HG03108 (cell line): ENCODE measurements around the gene ZP3.
"Not testable (repeated sequence)": the region's sequence is repeated elsewhere in the genome, so short reads cannot be mapped to it uniquely, and the experiment has no call there.

Source experiments
- ATAC-seq: cut with Tn5 transposase; IDR thresholded peaks from one replicate; pipeline ENCODE4 v1.9.1; 2021; ENCODE audit warnings: moderate library complexity; ENCODE audit not compliant: unreplicated experiment

The ZP3 gene

GRCh38 chr7:76440404-76440803, 15.7 kb downstream of the ZP3 start:
- not testable (repeated sequence) for ATAC-seq

DNA sequence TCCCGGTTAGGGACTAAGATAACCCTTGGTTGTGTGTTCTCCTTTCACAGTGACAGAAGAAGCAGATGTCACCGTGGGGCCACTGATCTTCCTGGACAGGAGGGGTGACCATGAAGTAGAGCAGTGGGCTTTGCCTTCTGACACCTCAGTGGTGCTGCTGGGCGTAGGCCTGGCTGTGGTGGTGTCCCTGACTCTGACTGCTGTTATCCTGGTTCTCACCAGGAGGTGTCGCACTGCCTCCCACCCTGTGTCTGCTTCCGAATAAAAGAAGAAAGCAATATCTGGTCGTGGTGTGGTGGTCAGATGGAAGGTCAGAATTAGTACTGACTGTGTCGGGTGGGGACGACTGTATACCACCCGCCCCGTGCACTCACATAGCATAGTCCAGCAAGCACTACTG, 17.0 kb downstream of the ZP3 start:
- ATAC-seq = not testable (repeated sequence)

DNA sequence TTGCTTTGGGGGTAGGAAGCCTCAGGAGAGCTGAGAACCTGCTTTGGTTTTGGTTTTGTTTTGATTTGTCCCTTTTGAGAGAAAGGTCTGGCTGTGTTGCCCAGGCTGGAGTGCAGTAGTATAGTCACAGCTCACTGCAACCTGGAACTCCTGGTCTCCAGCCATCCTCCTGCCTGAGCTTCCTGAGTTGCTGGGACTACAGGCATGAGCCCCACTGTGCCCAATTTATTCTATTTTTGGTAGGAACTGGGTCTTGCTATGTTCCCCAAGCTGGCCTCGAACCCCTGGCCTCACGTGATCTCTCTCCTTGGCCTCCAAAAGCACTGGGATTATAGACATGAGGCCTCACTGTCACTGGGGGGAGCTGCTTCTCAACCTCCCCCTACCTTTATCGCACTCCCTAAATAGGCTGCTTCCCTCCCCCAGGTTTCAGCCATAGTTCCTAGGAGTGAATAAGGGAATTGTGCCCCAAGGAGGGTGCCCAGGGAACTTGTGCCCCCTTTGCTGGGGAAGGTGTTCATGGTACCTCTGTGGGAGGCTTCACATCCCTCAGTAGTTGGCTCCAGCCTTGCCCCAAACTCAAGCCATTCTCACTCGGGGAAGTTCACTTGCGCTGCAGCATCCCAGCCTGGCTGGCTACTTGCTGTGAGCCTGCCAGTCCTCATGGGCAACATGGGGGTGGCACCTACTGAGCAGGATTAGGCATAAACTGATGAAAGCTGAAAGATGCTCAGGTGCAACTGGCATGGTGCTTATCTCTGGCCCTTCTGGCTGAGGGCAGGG, 18.1 kb downstream of the ZP3 start:
- not testable (repeated sequence) for ATAC-seq

DNA sequence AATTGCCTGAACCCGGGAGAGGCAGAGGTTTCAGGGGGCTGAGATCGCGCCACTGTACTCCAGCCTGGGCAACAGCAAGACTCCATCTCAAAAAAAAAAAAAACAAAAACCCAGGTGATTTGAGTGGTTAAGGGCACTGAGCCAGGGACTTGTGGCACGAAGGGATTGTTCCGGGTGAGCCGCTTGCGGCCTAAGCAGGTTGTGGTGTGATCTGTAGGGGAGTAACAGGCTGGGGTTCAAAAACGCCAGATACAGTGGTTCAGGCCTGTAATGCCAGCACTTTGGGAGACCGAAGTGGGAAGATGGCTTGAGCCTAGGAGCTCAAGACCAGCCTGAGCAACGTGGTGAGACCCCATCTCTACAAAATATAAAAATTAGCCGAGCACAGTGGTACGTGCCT, 19.1 kb downstream of the ZP3 start:
- ATAC-seq = peak; percentile 38

- peak; percentile 79 for ATAC-seq
Observed at GRCh38 chr7:76445577-76446008, 20.8 kb downstream of the ZP3 start.

DNA sequence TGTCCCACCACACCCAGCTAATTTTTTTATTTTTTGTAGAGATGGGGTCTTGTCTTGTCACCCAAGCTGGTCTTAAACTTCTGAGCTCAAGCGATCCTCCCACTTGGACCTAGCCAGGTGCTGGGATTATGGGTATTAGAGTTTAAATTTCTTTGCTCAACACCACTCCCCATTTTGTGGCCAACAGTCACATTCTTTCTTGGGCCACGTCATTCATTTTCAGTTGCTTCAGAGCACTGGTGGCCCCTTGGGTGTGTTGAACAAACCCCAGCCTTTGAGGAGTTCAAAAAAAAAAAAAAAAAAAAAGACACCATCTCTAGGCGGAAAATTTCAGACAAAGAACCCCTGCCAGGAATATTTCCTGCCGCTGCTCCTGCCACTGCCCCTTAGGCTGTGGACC, 32.3 kb downstream of the ZP3 start:
- not testable (repeated sequence) for ATAC-seq

DNA sequence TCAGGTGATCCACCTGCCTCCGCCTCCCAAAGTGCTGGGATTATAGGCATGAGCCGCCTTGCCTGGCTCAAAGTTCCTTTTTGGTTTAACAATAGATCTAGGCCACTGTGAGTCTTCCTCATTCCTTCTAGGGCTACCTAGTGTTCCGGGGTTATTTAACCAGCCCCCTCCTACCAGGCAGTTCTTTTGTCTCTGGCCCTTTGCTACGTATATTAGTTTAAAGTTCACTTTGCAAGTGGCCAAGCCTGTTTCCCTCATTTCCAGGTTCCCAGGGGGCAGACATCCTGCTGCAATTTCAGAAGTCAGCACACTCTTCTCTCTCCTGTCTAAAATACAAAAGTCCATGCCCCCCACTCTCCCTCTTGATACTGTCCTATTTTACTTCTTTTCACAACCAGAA, 33.8 kb downstream of the ZP3 start:
- not testable (repeated sequence) for ATAC-seq

GRCh38 chr7:76460767-76461166, 36.0 kb downstream of the ZP3 start:
- not testable (repeated sequence) for ATAC-seq

GRCh38 chr7:76461464-76462101, 36.8 kb downstream of the ZP3 start, which contains the start of gene DTX2:
Gene DTX2, plus strand, starts transcription at chr7:76461709. Its CDS starts 18,801 bp downstream, at chr7:76480510.
- peak; percentile 98 for ATAC-seq

DNA sequence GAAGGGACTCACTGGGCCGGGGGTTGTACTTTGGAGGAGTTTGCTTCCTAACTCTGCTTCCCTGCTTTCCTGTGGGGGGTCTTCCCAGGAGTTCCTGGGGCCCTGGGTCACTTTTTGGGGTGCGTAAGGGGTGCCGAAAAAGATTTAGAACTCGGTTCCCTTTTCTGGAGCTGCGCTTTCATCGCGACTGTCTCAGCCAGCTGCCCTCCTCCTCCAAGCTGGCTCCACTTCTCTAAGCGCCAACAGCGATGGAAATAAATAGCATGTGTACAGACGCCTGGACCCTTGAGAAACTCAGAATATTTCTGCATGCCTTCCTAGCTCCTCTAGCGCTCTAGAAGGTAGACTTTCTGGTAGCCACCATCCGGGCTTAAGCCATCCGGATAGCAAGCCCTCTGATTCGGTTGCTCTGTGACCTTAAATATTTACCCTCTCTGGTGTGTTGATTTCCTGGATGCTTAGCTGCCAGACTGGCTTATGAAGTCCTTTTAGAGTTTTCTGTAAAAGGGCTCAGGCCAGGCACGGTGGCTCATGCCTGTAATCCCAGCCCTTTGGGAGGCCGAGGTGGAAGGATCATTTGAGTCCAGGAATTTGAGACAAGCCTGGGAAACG, 37.6 kb downstream of the ZP3 start:
- ATAC-seq = not testable (repeated sequence)

DNA sequence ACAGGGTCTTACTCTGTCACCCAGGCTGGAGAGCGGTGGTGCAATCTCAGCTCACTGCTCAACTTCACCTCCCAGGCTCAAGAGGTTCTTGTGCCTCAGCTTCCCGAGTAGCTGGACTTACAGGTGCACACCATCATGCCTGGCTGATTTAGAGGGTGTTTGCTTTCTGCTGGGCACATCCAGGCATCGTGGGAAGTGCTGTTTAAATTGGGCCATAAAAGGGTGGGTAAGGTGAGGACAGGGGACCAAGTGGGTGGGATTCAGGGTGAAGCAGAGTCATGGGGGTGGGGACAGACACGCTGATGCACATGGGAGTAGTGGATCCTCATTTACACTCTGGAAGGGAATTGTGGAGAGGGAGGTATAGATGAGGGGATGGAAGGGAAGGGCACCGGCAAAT, 40.2 kb downstream of the ZP3 start:
- ATAC-seq = not testable (repeated sequence)

- not testable (repeated sequence) for ATAC-seq
Observed at GRCh38 chr7:76465950-76466349, 41.2 kb downstream of the ZP3 start.

- ATAC-seq = not testable (repeated sequence)
Observed at GRCh38 chr7:76467743-76468404, 43.1 kb downstream of the ZP3 start.

GRCh38 chr7:76471556-76472221, 46.9 kb downstream of the ZP3 start:
- not testable (repeated sequence) for ATAC-seq

- not testable (repeated sequence) for ATAC-seq
Observed at GRCh38 chr7:76473097-76473496, 48.3 kb downstream of the ZP3 start.

DNA sequence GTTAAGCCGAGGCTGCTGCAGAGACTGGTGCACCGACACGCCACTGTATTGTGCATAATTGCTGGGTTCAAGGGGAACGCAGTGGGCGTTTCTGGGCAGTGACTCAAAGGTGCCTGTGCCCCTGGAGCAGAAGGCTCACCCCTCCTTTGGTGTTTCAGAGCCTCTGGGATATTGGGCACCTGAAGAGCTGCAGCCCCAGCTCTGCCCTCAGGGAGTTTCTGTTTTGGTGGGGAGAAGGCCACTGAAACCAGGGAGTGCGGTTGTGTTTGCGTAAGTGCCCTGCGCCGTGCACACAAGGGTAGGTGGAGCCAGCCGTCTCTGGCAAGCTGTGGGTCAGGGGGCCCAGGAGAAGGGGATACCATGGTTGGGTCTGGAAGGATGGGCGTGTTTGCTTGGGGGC, 51.5 kb downstream of the ZP3 start:
- not testable (repeated sequence) for ATAC-seq

DNA sequence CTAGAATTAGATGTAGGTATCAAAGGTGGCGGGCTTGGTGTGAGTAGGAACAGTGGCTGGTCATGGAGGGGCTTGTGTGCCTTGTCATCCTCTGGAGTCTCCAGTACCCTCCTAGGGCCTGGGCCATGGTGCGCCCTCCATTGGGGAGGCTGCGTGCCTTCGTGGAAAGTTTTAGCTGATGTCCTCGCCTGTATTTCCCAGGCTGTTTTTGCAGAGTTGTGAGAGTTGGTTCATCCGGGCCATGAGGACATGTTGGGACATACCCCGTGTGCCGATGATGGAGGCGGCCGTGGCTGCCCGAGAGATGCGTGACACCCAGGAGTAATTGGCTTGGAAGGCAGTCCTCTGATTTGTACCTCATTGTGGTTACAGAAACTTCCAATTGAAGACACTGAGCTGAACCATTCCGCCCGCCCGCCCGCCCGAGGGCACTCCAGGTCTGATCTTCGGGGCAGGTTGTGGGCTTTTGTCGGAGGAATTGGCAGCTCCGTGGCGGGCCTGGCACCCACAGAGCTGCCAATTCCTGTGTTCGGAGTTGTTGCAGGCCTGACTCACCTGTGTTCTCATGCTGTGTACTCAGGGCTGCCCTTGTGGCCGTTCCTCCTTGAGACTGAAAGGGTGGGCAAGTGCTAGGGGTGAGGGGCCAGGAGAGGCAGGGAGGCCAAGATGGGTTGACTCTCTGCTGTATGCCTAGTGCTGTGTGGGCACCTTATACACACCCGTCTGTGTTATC, 52.2 kb downstream of the ZP3 start:
- not testable (repeated sequence) for ATAC-seq

GRCh38 chr7:76479628-76480027, 54.9 kb downstream of the ZP3 start:
- ATAC-seq = not testable (repeated sequence)

- ATAC-seq = not testable (repeated sequence)
Observed at GRCh38 chr7:76480403-76481253, 55.9 kb downstream of the ZP3 start.
